Stimulated activated CD4-positive, alpha-beta T cell treated with anti-CD3 and anti-CD28 coated beads, TNF-alpha, amount 100 ng/mL, for 1 hour (primary cell): ENCODE results near the gene ACP5.
"Not testable (repeated sequence)": the region's sequence is repeated elsewhere in the genome, so short reads cannot be mapped to it uniquely, and the experiment has no call there.

Experiments used
- DNase-seq, 3 donors: peaks; one replicate each; pipeline ENCODE4 v3.0.0-alpha.2; 2020; ENCODE audit warnings: low read depth in 3 of 3, low spot score in 1 of 3

Gene ACP5

GRCh38 chr19:11577451-11578257, at the start of gene ACP5:
TSS of gene ACP5 (minus strand) at chr19:11577645. CDS start at chr19:11577317, 328 bp downstream.
- no peak for DNase-seq

DNA sequence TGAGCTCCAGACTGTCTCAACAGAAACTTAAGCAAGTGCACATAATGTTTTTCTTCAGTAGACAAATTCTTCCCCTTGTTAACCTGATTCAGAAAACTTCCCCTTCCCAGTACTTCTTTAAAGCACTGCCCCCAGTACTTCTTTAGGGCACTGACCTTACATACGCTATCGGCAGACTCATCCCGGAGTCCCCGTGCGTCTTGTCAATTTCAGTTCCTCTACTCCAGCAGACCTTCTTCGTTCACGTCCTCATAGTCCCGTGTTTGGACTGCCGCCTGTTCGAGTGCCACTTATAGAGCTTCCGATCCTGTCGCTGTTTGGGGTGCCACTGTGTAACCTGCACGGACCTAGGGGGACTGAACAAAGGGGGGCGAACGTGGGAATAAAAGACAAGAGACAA, 48.8 kb upstream of the ACP5 start:
- DNase-seq, result no peak

- DNase-seq, result no peak
These were observed 46.6 kb upstream of the ACP5 start for GRCh38 chr19:11624069-11624463.

DNA sequence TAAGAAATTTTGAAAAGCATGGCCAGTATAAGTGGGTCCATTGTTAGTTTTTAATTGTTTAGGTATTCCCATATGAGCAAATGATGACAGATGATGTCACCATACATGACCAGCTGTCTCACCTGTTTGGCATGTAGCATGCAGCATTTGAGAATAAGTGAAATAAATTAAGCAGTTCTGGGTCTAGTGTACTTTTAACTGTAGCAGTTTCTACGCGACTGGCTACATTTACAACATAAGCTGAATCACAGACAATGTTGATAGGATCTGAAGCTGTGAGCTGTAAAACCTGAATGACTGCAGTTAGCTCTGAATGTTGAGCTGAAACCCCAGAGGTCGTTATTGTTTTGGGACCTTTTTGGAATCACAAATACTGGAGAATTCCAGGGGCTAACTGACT, 45.0 kb upstream of the ACP5 start:
- not testable (repeated sequence) for DNase-seq

DNA sequence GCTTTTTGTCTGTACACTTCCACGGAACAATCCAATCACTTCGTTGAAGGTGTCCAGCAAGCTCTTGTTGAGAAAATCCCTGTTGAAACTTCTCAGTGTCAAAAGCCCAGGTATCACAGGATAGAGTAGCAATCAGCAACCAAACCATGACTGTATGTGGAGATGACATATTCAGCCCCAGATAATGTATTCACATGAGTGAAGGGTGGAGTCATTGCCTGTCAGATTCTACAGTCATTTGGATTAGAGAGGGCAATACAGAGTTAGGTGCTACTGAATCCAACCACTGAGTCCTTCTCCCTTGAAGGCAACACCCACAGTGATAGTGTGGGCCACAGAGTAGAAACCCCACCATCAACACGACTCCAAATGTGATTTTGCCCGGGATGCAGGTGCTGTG, 43.1 kb upstream of the ACP5 start:
- DNase-seq, result no peak

- DNase-seq, result no peak
These were observed 40.0 kb upstream of the ACP5 start for GRCh38 chr19:11617180-11618062.

- DNase-seq, result no peak
These were observed 35.5 kb upstream of the ACP5 start for GRCh38 chr19:11612816-11613511.

DNA sequence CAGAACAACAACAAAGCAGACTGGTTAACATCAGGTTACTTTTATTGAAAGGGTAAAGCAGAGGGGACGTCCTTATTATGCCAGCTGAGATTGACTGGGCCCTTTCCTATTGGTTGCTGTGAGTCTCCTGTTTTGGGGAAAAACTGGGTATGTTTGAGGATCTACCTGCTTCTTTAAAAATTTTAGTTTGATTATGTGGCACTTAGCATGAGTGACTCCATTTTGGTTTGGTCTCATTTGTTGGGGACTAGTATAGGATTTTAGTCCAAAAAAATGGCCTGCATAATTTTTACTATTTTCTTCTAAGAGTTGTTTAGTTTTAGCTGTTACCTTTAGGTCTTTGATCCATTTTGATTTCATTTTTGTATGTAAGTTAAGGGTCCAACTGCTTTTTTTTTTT, 34.3 kb upstream of the ACP5 start:
- DNase-seq, result no peak

DNA sequence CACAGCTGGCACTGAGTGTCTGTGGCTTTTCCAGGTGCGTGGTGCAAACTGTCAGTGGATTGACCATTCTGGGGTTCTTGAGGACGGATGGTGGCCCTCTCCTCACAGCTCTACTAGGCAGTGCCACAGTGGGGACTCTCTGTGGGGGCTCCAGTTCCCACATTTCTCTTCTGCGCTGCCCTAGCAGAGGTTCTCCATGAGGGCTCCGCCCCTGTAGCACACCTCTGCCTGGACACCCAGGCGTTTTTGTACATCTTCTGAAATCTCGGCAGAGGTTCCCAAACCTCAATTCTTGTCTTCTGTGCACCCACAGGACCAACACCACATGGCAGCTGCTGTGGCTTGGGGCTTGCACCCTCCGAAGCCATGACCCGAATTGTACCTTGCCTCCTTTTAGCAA, 29.0 kb upstream of the ACP5 start:
- no peak for DNase-seq

DNA sequence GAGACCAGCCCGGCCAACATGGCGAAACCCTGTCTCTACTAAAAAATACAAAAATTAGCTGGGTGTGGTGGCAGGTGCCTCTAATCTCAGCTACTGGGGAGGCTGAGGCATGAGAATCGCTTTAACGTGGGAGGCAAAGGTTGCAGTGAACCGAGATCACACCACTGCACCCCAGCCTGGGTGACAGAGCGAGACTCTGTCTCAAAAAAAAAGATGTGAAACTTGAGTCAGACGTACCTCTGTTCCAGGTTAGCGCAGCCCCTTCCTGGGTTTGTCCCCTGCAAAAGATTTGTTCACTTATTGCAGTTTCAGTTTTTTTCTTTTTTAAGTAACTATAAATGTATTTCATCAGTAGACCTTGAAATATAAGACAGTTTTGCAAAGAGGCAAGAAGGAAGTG, 22.3 kb upstream of the ACP5 start:
- DNase-seq, result not testable (repeated sequence)

DNA sequence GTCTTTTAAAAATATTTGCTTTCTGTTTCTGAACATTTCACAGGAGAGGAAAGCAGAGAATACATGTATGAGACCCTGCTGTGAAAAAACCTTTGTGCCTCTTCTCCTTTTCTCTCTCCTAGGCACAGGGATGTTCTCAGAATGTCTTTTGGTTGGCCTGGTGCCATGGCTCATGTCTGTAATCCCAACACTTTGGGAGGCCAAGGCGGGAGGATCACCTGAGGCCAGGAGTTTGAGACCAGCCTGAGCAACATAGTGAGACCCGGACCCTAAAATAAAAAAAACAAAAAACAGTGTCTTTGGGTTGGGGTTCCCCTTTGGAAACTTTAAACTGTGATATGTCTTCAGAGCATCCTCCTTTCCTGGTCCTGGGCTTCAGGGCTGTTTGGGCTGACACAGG, 21.3 kb upstream of the ACP5 start:
- no peak for DNase-seq

GRCh38 chr19:11598103-11598483, 20.6 kb upstream of the ACP5 start:
- no peak for DNase-seq

DNA sequence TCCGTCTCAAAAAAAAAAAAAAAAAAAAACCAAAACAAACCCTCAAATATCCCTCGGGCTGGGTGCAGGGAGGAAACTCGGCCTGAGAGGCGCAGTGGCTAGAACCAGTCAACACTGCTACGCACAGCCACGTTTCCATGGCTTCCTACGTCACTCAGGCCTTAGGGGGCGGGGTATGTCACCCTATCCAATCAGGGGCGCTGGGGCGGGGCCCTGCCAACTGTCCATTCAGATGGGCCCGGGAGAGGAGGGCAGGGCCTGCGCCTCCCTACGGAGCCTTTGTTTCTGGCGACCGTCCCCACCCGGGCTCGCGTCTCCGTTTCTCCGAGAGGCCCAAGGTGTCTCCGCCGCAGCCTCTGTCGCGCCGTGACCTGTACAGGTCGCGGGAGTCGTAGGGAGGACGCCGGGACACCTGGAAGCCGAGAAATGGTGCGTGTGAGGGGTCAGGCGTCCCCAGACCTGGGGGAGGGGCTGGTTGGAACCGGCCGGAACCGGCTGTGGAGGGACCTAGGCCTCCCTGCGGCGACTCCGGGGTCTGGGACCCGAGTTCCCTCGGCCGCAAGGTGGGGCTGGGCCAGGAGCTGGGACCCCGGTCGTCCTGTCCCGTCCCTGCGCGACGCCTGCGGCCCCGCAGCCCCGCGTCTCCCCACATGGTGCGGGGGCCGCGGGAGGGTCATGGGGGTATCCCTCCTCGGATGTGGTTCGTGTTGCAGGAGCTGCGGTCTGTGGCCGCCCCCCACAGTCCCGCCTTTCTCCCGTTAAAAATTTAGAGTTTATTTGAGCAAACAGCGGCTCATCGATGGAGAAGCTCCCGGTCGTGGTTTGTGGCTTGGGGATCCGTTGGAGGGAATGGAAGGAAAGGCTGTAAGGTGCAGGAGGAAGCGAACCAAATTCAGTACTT, 20.0 kb upstream of the ACP5 start, which contains the start of gene ZNF627:
TSS of gene ZNF627 (plus strand) at position 282 of the 901 bp plus-strand sequence. CDS start at position 427, 145 bp downstream.
- peak; percentile 85 to 93 (median 93) for DNase-seq

DNA sequence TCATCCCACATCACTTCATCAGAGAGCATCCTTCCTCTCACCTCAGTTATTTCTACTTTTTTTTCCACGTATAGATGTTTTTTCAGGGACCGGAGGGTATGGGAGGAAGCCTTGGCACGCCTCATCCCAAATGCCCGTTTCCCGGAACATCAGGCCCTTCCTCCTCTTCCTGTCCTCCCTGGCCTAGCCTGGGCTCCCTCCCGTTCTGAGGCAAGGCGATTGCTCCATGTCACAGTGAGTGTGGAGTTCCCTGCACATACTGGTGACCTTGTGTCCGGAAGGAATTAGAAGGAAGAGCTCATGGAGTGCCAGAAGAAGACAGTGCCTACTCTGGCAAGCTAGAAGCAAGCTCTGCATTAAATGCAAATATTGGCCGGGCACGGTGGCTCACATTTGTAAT, 18.7 kb upstream of the ACP5 start:
- DNase-seq, result no peak

DNA sequence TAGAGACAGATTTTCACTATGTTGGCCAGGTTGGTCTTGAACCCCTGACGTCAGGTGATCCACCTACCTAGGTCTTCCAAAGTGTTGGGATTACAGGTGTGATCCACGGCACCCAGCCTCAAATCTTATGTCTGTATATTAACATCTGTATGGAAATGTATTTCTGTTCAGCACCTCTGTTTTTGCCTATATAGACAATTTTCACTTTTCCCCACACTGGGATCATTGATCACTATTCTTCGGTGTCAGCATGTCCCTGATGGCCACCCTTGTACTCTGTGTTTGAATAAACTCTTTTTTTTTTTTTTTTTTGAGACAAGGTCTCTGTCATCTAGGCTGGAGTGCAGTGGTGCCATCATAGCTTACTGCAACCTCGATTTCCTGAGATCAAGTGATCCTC, 16.6 kb upstream of the ACP5 start:
- DNase-seq, result no peak

GRCh38 chr19:11587975-11588631, 10.7 kb upstream of the ACP5 start:
- no peak for DNase-seq

DNA sequence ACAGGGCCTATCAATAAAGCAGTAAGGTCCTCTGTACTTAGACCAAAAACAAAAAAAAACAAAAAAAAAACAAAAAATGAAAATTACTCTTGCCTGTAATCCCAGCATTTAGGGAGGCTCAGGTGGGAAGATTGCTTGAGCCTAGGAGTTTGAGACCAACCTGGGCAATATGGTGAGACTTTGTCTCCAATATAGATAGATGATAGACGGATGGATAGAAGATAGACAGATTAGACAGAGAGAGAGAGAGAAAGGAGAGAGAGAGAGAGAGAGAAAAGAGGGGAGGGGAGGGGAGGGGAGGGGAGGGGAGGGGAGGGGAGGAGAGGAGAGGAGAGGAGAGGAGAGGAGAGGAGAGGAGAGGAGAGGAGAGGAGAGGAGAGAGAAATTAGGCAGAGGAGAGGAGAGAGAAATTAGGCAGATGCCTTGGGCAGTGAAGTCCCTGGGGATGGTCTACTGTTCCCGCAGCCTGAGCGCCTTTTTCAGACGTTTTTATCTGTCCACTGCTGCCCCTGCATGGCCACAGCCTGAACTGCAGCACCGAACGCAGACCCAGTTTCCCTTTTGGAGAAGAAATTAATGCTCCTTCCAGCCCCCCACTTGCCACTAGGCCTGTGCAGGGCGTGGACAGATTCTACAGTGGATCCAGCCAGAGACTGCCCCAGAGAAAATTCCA, 10.0 kb upstream of the ACP5 start:
- peak; percentile 23 to 76 (median 58) for DNase-seq

DNA sequence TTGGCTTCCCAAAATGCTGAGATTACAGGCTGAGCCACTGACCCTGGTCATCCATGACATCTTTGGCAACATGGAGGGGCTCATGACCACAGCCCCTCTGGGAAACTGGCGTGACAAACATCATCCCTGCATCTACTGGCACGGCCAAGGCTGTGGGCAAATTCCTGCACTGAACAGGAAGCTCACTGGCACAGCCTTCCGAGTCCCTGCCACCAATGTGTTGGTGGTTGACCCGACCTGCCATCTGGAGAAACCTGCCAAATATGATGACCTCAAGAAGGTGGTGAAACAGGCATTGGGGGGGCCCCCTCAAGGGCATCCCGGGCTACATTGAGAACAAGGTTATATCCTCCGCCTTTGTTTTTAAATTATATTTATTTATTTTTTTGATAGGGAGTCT, 8.9 kb upstream of the ACP5 start:
- DNase-seq, result no peak

DNA sequence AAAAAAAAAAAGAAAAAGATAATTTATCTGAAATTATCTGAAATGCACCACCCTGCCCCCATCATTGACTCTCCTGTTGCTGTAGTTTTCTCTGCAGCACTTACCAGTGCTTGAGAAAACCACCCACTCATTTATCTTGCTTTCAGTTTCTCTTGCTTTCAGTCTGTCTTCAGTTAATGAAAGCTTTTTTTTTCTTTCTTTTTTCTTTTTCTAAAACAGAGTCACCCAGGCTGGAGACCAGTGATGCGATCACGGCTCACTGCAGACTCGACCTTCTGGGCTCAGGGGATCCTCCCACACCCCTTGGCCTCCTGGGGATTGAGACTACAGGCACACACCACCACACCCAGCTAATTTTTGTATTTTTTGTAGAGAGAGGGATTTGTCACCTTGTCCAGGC, 4.3 kb upstream of the ACP5 start:
- DNase-seq, result no peak
